GM19193 (cell line): ENCODE results near the gene KRT38.

Experiments used
- POLR2A ChIP-seq: IDR thresholded peaks from 4 replicates; pipeline ENCODE4 v1.6.1; 2011; ENCODE audit not compliant: insufficient read depth, insufficient read length; ENCODE audit errors: extremely low read depth

The KRT38 gene

DNA sequence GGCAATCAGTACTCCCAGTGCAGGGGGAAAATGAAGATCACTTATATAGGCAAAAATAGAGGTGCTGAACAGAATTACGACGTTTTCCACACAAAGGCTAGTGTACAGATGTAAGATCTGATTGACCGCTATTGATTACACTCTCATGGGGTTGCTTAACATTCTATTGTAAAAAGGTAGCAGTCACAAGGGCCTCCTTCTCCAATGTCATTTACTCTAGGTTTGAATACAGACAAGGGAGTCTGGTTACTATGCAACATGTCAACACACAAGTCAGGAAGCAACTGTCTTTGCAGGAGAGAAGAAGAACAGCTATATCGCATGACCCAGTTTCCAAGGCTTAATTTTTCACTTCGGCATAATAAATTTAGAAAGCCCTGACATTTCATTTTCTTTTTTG lies 24.3 kb downstream of the KRT38 start:
- TF ChIP-seq POLR2A: no peak

- TF ChIP-seq POLR2A: no peak
These were observed 24.9 kb downstream of the KRT38 start for GRCh38 chr17:41415833-41416335.

DNA sequence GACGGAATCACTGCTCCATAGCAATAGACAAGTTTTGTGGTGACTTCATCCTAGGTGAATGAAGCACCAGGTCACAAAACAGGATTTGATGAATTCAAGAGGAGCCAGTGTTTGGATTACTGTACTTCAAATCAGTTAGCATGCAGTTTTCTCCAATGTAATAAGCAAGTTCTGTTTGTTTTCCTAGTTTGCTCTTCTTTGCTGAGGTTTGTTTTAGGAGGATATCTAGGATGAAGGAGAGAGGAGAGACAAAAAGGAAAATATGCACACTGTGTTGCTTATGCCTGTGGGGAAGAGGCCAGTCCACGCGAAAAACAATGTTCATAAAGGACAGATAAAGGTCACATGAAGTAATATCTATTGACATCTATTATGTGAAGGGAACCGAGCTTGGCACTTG lies 25.4 kb downstream of the KRT38 start:
- no peak for TF ChIP-seq POLR2A

- no peak for TF ChIP-seq POLR2A
These were observed 26.8 kb downstream of the KRT38 start for GRCh38 chr17:41413982-41414381.

- no peak for TF ChIP-seq POLR2A
These were observed 27.3 kb downstream of the KRT38 start for GRCh38 chr17:41413353-41413957.

GRCh38 chr17:41411072-41411840 lies 29.5 kb downstream of the KRT38 start:
- TF ChIP-seq POLR2A: no peak

DNA sequence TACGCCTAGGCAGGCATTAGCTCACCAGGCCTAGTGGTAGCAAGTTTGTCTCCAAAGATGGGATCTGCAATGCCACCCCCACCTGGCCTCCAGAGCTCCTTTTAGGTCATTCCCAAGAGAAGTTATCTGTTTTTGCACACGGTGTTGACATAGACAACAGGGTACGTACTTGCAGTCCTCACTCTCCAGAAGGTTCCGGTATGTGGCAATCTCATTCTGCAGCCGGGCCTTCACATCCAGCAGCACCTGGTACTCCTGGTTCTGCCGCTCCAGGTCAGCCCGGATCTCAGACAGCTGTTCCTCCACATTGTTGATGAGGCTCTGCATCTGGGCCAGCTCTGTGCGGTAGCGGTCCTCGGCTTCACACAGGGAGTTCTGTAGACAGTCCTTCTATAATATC lies 33.6 kb downstream of the KRT38 start:
- no peak for TF ChIP-seq POLR2A

DNA sequence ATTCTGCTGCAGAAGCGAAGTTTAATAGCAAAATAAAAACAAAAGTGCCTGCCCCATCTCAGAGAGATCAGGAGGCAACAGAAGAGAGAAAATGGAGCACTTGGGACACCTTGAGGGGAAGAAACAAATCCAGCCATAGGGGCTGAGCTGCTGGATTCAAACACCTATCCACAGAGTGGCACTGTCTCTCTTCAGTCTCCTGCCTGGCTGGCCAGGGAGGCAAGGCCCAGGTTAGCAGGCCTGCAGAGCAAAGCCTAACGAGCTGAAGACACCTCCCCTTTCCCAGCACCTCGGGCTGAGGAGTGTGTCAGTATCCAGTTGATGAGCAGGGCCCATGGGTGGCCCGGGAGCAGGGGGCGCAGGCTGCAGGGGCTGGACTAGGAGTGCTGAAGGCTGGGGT lies 34.6 kb downstream of the KRT38 start:
- no peak for TF ChIP-seq POLR2A

DNA sequence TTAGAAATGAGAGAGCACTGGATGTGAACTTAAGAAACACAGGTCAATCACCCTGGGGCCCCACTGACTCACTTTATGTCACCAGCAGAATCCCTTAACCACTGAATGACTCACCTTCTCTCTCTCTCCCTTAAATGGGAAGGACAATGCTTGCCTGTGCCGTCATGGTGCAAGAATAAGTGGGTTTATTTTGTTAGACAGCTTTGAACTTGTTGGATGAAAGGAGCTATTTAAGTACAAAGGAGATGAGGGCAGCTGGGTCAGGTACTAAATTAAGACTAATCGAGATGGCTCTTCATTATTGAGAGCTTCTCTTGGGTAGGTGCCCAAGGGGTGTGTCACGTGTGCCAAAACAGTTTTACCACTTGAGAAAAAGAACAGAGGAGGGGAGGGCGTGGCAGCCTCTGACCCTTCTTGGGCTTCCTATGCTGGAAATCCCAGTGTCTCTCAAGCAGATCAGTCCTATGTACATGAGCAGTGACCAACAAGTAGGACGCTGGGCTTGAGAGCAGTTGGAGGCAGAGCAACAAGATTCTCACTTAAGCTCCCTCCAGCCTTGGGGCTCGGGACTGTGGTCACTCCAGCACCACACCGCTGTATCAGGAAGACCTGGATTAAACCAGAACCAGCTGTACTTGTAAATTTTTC lies 36.6 kb downstream of the KRT38 start:
- TF ChIP-seq POLR2A: no peak

DNA sequence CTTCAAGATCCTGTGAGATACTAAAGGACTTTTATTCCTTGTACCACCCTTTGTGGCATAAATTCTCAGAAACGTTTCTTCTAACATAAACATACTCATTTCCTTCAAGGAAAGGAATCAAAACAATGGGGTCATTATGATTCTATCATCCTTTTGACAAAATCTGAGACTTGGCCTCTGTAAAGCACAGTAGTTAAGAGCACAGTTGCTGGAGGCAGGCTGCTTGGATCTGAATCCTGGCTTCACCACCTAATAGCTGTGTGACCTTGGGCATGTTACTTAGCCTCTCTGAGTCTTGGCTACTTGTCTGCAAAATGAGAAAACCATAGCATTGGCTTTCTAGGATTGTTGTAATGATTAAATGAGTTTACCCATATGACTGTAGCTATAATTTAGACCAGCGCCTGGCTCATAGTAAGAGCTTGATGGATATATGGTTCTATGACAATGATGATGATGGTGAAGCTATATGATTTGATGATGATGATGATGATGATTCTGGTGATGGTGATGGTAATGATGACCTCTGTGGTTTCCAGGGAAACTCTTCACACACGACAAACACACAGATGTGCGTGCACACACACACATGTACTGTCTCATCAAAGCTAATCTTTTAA lies 37.3 kb downstream of the KRT38 start:
- TF ChIP-seq POLR2A: no peak

- no peak for TF ChIP-seq POLR2A
These were observed 38.6 kb downstream of the KRT38 start for GRCh38 chr17:41402161-41402560.

- no peak for TF ChIP-seq POLR2A
These were observed 43.7 kb downstream of the KRT38 start, which contains the start of gene KRT31 for GRCh38 chr17:41396996-41397660. KRT31 (minus strand) TSS chr17:41397608; CDS start chr17:41397539, 69 bp downstream.

DNA sequence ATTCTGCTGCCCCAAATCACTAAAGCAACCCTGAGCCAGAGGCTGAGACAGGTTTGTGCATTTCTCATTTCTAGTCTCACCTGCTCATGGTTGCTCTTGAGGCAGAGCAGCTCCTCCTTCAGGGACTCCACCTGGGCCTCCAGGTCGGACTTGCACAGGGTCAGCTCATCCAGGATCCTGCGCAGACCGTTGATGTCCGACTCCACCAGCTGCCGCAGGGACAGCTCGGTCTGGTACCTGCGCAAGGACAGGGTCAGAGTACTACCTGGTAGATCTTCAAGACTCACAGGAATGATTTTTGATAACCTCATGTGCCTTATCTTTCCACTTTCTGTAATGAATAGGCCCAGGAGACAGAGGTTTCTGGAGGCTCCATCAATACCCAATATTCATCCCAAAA lies 44.4 kb downstream of the KRT38 start:
- TF ChIP-seq POLR2A: no peak

DNA sequence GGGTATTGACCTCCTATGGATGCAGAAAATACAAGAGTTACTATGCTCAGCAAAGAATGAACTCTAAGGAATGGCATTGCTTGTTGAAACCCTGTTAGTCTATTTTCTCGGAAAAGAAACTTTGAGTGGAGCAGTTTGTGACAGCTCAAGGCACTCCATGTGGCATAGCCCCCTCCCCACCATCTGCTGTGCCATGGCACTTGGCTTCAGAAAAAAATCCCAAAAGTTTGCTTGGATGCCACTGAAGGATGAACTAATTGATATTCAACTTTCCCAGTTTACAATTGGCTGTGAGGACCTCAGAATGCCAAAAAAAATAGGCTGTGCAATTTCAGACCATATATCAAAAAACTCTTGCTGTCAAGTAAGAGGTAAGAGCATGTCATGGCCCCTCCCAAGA lies 45.2 kb downstream of the KRT38 start:
- TF ChIP-seq POLR2A: no peak
